GM12801 (cell line): ENCODE results near the gene SPEM3.

Source experiments
- TF ChIP-seq, protein P1 (sequence below): IDR thresholded peaks from one replicate; pipeline ENCODE4 v1.5.1; 2011; ENCODE audit warnings: control low read depth; ENCODE audit not compliant: insufficient read length; ENCODE audit errors: extremely low read depth

Gene SPEM3

DNA sequence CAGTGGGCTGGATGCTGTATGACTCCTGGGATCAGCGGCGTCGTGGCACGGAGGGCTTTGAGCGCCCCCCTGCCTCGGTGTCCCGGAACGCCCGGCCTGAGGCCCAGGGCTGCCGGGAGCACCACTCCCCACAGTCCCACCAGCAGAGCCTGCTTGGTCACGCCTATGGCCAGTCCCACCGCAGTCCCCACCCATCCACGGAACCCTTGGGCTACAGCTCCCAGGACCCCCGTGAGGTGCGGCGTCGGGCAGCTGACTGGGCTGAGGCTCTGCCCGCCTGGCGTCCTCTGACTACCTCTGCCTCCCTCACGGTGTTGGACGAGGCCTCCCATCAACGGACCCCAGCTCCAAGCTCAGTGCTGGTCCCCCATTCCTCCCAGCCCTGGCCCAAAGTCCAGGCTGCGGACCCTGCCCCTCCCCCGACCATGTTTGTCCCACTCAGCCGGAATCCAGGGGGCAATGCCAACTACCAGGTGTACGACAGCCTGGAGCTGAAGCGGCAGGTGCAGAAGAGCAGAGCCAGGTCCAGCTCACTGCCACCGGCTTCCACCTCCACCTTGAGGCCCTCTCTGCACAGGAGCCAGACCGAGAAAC lies 1.7 kb upstream of the SPEM3 start:
- TF ChIP-seq, protein P1, sequence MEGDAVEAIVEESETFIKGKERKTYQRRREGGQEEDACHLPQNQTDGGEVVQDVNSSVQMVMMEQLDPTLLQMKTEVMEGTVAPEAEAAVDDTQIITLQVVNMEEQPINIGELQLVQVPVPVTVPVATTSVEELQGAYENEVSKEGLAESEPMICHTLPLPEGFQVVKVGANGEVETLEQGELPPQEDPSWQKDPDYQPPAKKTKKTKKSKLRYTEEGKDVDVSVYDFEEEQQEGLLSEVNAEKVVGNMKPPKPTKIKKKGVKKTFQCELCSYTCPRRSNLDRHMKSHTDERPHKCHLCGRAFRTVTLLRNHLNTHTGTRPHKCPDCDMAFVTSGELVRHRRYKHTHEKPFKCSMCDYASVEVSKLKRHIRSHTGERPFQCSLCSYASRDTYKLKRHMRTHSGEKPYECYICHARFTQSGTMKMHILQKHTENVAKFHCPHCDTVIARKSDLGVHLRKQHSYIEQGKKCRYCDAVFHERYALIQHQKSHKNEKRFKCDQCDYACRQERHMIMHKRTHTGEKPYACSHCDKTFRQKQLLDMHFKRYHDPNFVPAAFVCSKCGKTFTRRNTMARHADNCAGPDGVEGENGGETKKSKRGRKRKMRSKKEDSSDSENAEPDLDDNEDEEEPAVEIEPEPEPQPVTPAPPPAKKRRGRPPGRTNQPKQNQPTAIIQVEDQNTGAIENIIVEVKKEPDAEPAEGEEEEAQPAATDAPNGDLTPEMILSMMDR: no peak

- TF ChIP-seq, protein P1: no peak
These were observed 1.1 kb upstream of the SPEM3 start for GRCh38 chr17:7427549-7427948.

DNA sequence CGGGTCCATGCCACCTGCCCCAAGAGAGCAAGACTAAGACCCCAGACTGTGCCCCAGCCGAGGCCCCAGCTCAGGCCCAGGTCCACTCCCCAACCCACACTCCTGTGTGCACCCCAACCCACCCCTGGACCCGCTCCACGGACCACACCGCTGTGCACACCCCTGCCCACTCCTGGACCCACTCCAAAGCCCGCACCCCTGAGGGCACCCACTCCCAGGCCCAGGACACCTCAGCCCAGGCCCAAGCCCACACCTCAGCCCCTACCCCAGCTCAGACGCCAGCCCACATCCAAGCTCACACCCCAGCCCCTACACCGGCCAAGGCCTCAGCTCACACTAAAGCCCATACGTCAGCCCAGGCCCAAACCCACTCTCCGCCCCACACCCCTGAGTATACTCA lies 1.1 kb downstream of the SPEM3 start:
- TF ChIP-seq, protein P1: no peak

- TF ChIP-seq, protein P1: no peak
These were observed 2.6 kb downstream of the SPEM3 start for GRCh38 chr17:7431231-7431630.

DNA sequence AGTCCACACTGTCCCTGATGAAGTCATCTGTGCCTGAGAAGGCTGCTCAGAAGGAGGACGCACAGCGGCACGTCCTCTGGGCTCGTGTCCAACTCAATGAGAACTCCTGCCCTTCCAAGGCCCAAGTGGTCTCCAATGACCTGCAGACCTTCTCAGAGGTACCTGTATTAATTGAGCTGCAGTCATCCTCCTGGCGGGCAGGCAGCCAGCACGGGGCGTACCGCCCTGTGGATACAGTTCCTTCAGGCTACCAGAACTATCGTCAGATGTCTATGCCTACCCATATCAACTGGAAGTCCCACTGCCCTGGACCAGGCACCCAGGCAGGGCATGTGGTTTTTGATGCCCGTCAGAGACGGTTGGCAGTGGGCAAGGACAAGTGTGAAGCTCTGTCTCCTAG lies 3.6 kb downstream of the SPEM3 start:
- TF ChIP-seq, protein P1: no peak

DNA sequence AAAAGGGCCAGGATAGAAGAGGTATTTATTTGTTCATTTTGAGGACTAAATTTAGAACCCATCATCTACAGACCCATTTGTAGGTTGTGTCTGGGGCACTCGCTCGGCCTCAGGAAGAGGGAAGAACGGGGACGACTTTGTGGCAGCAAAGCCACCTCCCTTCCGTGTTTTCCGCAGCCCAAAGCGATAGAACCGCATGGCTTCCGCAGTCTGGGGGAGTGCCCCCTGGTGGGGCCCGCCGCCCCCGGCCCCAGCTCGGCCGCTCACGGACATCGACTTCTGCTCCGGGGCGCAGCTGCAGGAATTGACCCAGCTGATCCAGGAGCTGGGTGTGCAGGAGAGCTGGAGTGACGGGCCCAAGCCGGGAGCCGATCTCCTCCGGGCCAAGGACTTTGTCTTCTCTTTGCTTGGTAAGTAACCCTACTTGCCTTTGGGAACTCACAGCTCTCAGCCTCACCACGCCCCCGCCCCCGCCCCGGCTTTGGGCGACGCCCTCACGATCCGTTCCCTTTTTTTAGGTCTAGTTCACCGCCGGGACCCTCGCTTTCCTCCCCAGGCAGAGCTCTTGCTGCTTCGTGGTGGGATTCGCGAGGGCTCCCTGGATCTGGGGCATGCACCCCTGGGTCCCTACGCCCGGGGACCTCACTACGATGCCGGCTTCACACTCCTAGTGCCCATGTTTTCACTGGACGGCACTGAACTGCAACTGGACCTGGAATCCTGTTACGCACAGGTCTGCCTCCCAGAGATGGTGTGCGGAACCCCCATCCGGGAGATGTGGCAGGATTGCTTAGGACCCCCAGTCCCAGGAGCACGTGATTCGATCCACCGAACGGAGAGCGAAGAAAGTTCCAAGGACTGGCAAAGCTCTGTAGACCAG lies 7.3 kb downstream of the SPEM3 start:
- TF ChIP-seq, protein P1: no peak

- TF ChIP-seq, protein P1: no peak
These were observed 8.1 kb downstream of the SPEM3 start for GRCh38 chr17:7436556-7437368.
